ENCODE measurements around the gene ECE1.

The ECE1 gene

DNA sequence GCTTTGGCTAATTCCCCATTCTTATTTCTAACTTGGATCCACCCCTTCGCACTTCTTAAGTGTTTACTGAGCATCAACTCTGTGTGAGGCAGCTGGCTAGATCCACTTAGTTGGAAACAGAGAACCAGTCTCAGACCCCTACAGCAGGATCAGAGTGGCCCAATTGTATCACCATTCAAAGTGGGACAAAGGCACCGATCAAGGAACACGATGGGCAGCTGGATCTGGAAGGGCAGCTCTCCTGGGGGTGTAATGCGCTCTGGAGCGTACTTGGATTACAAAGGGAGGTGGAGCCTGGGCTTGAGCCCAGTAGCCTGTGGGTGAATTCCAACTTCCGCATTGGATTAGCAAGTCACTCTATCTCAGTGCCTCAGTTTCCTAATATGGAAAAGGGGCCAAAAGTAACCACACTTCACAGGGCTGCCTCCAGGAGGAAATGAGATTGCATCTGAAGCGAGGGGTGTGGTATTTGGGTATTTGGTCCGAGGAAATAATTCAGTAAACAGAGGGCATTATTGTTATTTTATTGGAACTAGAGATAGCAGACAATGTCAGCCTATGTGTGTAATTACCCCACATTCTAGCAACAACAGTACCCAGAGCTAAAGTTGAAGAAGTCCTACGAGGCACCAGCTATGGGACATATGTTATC, 11.9 kb downstream of the ECE1 start:
- peak; percentile 68 to 76 for DNase-seq (ENCODE audit: low read depth in 2 of 2)
- TF ChIP-seq, protein P1, sequence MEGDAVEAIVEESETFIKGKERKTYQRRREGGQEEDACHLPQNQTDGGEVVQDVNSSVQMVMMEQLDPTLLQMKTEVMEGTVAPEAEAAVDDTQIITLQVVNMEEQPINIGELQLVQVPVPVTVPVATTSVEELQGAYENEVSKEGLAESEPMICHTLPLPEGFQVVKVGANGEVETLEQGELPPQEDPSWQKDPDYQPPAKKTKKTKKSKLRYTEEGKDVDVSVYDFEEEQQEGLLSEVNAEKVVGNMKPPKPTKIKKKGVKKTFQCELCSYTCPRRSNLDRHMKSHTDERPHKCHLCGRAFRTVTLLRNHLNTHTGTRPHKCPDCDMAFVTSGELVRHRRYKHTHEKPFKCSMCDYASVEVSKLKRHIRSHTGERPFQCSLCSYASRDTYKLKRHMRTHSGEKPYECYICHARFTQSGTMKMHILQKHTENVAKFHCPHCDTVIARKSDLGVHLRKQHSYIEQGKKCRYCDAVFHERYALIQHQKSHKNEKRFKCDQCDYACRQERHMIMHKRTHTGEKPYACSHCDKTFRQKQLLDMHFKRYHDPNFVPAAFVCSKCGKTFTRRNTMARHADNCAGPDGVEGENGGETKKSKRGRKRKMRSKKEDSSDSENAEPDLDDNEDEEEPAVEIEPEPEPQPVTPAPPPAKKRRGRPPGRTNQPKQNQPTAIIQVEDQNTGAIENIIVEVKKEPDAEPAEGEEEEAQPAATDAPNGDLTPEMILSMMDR (IDR thresholded peaks at IDR 0.05; ENCODE audit: low read depth, low read length) = no peak
- H3K4me3 ChIP-seq (replicated peaks in 1 of 2; ENCODE audit: low read depth in 2 of 2, low read length in 2 of 2) = no peak overlapping the region

DNA sequence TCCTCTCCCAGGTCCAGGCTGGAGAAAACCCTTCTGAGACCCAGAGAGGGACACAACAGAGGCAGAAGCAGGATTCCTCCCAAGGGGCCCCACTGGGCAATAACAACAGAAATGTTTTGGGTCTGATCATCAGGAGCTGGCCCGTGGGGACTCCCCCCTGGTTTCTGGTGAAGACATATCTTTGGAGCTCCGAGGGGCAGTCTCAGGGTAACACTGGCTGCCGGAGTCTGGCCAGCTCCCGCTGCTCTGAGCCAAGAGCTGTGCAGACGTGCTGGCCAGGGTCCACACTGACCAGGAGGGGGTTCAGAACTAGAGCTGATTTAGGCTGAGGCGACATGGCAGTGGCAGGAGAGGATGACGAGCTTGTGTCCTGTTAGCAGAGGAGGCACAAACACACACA, 13.1 kb downstream of the ECE1 start:
- H3K4me3 ChIP-seq (replicated peaks in 1 of 2; ENCODE audit: low read depth in 2 of 2, low read length in 2 of 2) = no peak overlapping the region
- TF ChIP-seq, protein P1 (IDR thresholded peaks at IDR 0.05; ENCODE audit: low read depth, low read length) = no peak
- no peak for DNase-seq (ENCODE audit: low read depth in 2 of 2)

DNA sequence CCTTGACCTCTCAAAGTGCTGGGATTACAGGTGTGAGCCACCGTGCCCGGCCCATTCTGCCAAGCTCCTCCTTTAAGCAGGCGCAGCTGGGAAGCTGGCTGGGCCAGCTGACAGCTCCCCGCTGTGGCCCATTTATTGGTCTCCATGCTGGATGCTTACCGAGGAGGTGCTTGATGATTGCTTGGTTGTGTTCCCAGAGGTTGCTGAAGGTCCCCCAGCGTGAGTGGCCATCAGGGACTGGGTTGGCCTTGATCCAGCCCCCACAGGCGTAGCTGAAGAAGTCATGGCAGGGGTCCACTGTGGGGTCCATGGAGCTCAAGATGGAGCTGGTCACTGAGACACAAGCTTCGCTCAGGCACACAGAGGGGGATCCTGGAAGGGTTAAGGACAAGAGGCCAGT, 17.7 kb downstream of the ECE1 start:
- TF ChIP-seq, protein P1 (IDR thresholded peaks at IDR 0.05; ENCODE audit: low read depth, low read length) = no peak
- DNase-seq (ENCODE audit: low read depth in 2 of 2) = no peak
- no peak overlapping the region for H3K4me3 ChIP-seq (replicated peaks in 1 of 2; ENCODE audit: low read depth in 2 of 2, low read length in 2 of 2)

DNA sequence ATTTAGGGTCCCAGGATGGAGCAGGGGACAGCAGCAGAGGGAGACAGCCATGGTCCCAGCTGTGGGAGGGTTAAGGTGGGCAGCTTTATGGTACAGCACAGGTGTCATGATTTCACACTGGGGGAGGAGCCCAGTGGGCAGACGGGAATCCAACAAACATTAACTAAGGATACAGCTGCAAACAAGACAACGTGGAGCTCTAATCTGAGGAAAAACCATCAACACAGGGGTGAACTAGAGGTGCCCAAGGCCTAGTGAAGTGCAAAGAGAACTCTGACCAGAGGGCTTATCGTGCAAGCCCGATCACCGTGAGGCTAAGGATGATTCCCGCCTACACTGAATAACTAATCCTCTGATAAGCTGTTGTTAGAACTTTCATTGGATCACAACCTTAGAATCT, 18.7 kb downstream of the ECE1 start:
- no peak overlapping the region for H3K4me3 ChIP-seq (replicated peaks in 1 of 2; ENCODE audit: low read depth in 2 of 2, low read length in 2 of 2)
- TF ChIP-seq, protein P1 (IDR thresholded peaks at IDR 0.05; ENCODE audit: low read depth, low read length) = no peak
- no peak for DNase-seq (ENCODE audit: low read depth in 2 of 2)

DNA sequence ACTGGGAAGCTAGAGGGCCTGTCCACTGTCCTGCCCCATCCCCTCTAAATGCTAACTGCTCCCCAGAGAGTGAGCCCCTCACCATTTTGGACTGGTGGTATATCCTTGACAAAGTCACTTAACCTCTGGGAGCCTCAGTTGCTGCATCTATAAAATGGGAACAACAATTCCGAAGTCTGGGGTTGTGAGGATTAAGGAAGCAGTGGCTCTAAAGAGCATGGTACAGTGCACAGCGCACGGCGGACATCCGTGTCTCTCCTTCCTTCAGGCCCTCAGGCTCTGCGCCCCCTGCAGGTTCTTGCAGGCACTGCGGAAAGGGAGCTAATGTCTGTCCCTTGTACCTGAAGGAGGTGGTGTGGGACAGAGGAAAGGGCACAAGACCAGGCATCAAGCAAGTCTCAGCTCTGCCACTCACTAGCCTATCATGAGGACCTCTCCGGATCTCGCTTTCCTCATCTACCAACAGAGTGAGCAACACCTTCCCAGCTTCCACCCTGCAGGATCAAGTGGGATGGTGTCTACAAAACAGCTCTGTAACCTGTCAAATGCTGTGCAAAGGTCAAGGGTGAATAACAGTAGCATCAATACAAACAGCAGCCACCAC, 20.1 kb downstream of the ECE1 start:
- TF ChIP-seq, protein P1 (IDR thresholded peaks at IDR 0.05; ENCODE audit: low read depth, low read length) = peak; percentile 98
- peak; percentile 64 to 78 for DNase-seq (ENCODE audit: low read depth in 2 of 2)
- H3K4me3 ChIP-seq (replicated peaks in 1 of 2; ENCODE audit: low read depth in 2 of 2, low read length in 2 of 2) = no peak overlapping the region

DNA sequence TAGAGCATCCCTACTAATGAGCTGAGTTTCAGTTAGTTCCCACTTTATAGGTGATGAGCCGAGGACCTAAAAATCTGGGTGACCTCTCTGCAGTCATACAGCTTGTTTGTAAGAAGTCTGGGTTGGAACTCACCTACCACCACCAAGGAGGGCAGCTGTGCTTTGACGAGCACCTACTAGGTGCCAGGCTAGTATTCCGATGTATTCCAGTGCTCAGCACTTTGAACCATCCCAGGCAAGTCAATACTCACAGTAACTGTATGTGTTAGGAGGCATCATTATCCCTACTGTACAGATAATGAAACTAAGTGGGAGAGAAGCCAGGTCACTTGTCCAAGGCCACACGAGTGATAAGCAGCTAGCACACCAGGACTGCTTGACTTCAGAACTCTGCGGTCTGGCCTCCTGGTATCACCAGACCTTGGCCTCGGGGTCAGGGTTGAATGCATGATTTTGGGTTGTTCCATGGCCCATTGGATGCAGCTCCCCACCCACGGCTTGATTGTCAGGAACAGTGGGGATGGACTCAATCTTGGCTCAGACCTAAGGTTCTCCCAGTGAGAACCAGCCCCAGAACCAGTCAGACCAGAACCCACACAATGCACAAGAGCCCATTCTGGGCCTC, 20.7 kb downstream of the ECE1 start:
- DNase-seq (ENCODE audit: low read depth in 2 of 2) = no peak
- TF ChIP-seq, protein P1 (IDR thresholded peaks at IDR 0.05; ENCODE audit: low read depth, low read length) = no peak
- no peak overlapping the region for H3K4me3 ChIP-seq (replicated peaks in 1 of 2; ENCODE audit: low read depth in 2 of 2, low read length in 2 of 2)
